HG02981 (cell line): ENCODE results near the gene CCDC186.
"Not testable (repeated sequence)": the region's sequence is repeated elsewhere in the genome, so short reads cannot be mapped to it uniquely, and the experiment has no call there.

Experiments used
- ATAC-seq: cut with Tn5 transposase; IDR thresholded peaks from one replicate; pipeline ENCODE4 v1.9.1; 2021; ENCODE audit warnings: mild to moderate bottlenecking, moderate library complexity; ENCODE audit not compliant: unreplicated experiment

The CCDC186 gene

GRCh38 chr10:114174695-114175188 lies 739 bp upstream of the CCDC186 start:
- ATAC-seq = peak; percentile 5

GRCh38 chr10:114173603-114173920 lies 441 bp downstream of the CCDC186 start:
- ATAC-seq = no peak

GRCh38 chr10:114172776-114173602 lies 1.0 kb downstream of the CCDC186 start:
- no peak for ATAC-seq

- ATAC-seq = no peak
Measured at GRCh38 chr10:114172216-114172615, 1.8 kb downstream of the CCDC186 start.

GRCh38 chr10:114168450-114169009 lies 5.5 kb downstream of the CCDC186 start:
- no peak for ATAC-seq

GRCh38 chr10:114167985-114168384 lies 6.0 kb downstream of the CCDC186 start:
- ATAC-seq = no peak

GRCh38 chr10:114166494-114166893 lies 7.5 kb downstream of the CCDC186 start:
- no peak for ATAC-seq

GRCh38 chr10:114166043-114166442 lies 8.0 kb downstream of the CCDC186 start:
- ATAC-seq = no peak

- no peak for ATAC-seq
Measured at GRCh38 chr10:114163062-114163461, 10.9 kb downstream of the CCDC186 start.

GRCh38 chr10:114157912-114158311 lies 16.1 kb downstream of the CCDC186 start:
- no peak for ATAC-seq

- no peak for ATAC-seq
Measured at GRCh38 chr10:114151892-114152291, 22.1 kb downstream of the CCDC186 start.

GRCh38 chr10:114151486-114151885 lies 22.5 kb downstream of the CCDC186 start:
- ATAC-seq = no peak

GRCh38 chr10:114149476-114149875 lies 24.5 kb downstream of the CCDC186 start:
- not testable (repeated sequence) for ATAC-seq

- ATAC-seq = no peak
Measured at GRCh38 chr10:114143160-114143559, 30.8 kb downstream of the CCDC186 start.

- no peak for ATAC-seq
Measured at GRCh38 chr10:114142018-114142417, 32.0 kb downstream of the CCDC186 start.

GRCh38 chr10:114140827-114141226 lies 33.2 kb downstream of the CCDC186 start:
- not testable (repeated sequence) for ATAC-seq

GRCh38 chr10:114140036-114140435 lies 34.0 kb downstream of the CCDC186 start:
- no peak for ATAC-seq

- no peak for ATAC-seq
Measured at GRCh38 chr10:114138581-114138980, 35.4 kb downstream of the CCDC186 start.

- ATAC-seq = no peak
Measured at GRCh38 chr10:114135476-114135875, 38.5 kb downstream of the CCDC186 start.

GRCh38 chr10:114131094-114131493 lies 42.9 kb downstream of the CCDC186 start:
- ATAC-seq = no peak

- ATAC-seq = no peak
Measured at GRCh38 chr10:114121031-114121430, 53.0 kb downstream of the CCDC186 start.

GRCh38 chr10:114118514-114118913 lies 55.5 kb downstream of the CCDC186 start:
- no peak for ATAC-seq
